ENCODE measurements around the gene PHACTR2.

The PHACTR2 gene

GRCh38 chr6:143694013-143694412, 16.2 kb downstream of the PHACTR2 start:
- H3K9me3 Mint-ChIP-seq = no peaks in the 10 kb centered on the region
- no peak for TF ChIP-seq CTCF (IDR thresholded peaks at IDR 0.05; ENCODE audit: unreplicated experiment in 3 of 3)

GRCh38 chr6:143694560-143694959, 16.8 kb downstream of the PHACTR2 start:
- peaks cover 67% of the 10 kb centered on the region for H3K4me1 Mint-ChIP-seq
- no peaks in the 10 kb centered on the region for H3K9me3 Mint-ChIP-seq
- H3K27ac Mint-ChIP-seq = peak overlapping the region; percentile 5 to 56 (median 15)
- no peaks in the 10 kb centered on the region for H3K27me3 Mint-ChIP-seq (ENCODE audit: low read depth)
- H3K4me3 Mint-ChIP-seq = no peak overlapping the region
- peaks cover 5% of the 10 kb centered on the region for H3K36me3 Mint-ChIP-seq (ENCODE audit: low read depth)
- TF ChIP-seq CTCF (IDR thresholded peaks at IDR 0.05; ENCODE audit: unreplicated experiment in 3 of 3) = no peak

More at GRCh38 chr6:143694013-143694412, 16.2 kb downstream of the PHACTR2 start:
- H3K27me3 Mint-ChIP-seq (ENCODE audit: low read depth) = no peaks in the 10 kb centered on the region
- H3K4me3 Mint-ChIP-seq = no peak overlapping the region
- peaks cover 1% of the 10 kb centered on the region for H3K36me3 Mint-ChIP-seq (ENCODE audit: low read depth)
- peaks cover 65% of the 10 kb centered on the region for H3K4me1 Mint-ChIP-seq
- H3K27ac Mint-ChIP-seq = peak overlapping the region; percentile 5 to 56 (median 15)

GRCh38 chr6:143695130-143695968, 17.6 kb downstream of the PHACTR2 start:
- Mint-ChIP-seq H3K4me1 (peaks cover 66% of the 10 kb centered on the region), H3K27ac (peak overlapping the region; percentile 85 to 89 (median 86)), H3K9me3 (no peaks in the 10 kb centered on the region), H3K27me3 (ENCODE audit: low read depth) (no peaks in the 10 kb centered on the region), H3K36me3 (ENCODE audit: low read depth) (peaks cover 8% of the 10 kb centered on the region), H3K4me3 (no peak overlapping the region)
- TF ChIP-seq CTCF (IDR thresholded peaks at IDR 0.05; ENCODE audit: unreplicated experiment in 3 of 3) = no peak

GRCh38 chr6:143695969-143696663, 18.4 kb downstream of the PHACTR2 start:
- Mint-ChIP-seq H3K27me3 (ENCODE audit: low read depth) (no peaks in the 10 kb centered on the region), H3K27ac (peak overlapping the region; percentile 85 to 89 (median 86)), H3K4me1 (peaks cover 72% of the 10 kb centered on the region), H3K4me3 (no peak overlapping the region), H3K9me3 (no peaks in the 10 kb centered on the region), H3K36me3 (ENCODE audit: low read depth) (peaks cover 8% of the 10 kb centered on the region)
- no peak for TF ChIP-seq CTCF (IDR thresholded peaks at IDR 0.05; ENCODE audit: unreplicated experiment in 3 of 3)

- Mint-ChIP-seq H3K9me3 (no peaks in the 10 kb centered on the region), H3K4me1 (peaks cover 74% of the 10 kb centered on the region), H3K4me3 (no peak overlapping the region), H3K27ac (peak overlapping the region; percentile 85 to 89 (median 86)), H3K36me3 (ENCODE audit: low read depth) (peaks cover 8% of the 10 kb centered on the region), H3K27me3 (ENCODE audit: low read depth) (no peaks in the 10 kb centered on the region)
- TF ChIP-seq CTCF (IDR thresholded peaks at IDR 0.05; ENCODE audit: unreplicated experiment in 3 of 3) = no peak
Measured at GRCh38 chr6:143696664-143697000, 18.9 kb downstream of the PHACTR2 start.

Data from nephron (organoid).